BLaER1 treated with 17β-estradiol and CSF1 and Interleukin-3, amounts not matched to agents 10 nM and 100 nM (cell line): ENCODE data around the gene GPR21.
A peak's percentile ranks its signal among the peaks of the same experiment; 100 is the strongest.

Experiments used
- H3K27ac ChIP-seq, 11 experiments: shearing (Covaris generic); formaldehyde crosslinking; 2 replicates each; pipeline ENCODE4 v1.8.1; 2022
- H3K27me3 ChIP-seq, 11 experiments: shearing (Covaris generic); formaldehyde crosslinking; 2 replicates each; pipeline ENCODE4 v1.8.1; 2022
- H3K36me3 ChIP-seq, 11 experiments: shearing (Covaris generic); formaldehyde crosslinking; 2 replicates each; pipeline ENCODE4 v1.8.1; 2022
- H3K4me1 ChIP-seq, 10 experiments: shearing (Covaris generic); formaldehyde crosslinking; 2 replicates each; pipeline ENCODE4 v1.8.1; 2022
- H3K4me2 ChIP-seq, 11 experiments: shearing (Covaris generic); formaldehyde crosslinking; 2 replicates each; pipeline ENCODE4 v1.8.1; 2022
- H3K4me3 ChIP-seq, 10 experiments: shearing (Covaris generic); formaldehyde crosslinking; 2 replicates each; pipeline ENCODE4 v1.8.1; 2022
- H3K9ac ChIP-seq, 11 experiments: shearing (Covaris generic); formaldehyde crosslinking; 2 replicates each; pipeline ENCODE4 v1.8.1; 2022
- H3K9me3 ChIP-seq, 11 experiments: shearing (Covaris generic); formaldehyde crosslinking; replicated peaks in 1 of 11; 2 replicates each; pipeline ENCODE4 v1.8.1; 2022
- H4K20me1 ChIP-seq, 11 experiments: shearing (Covaris generic); formaldehyde crosslinking; 2 replicates each; pipeline ENCODE4 v1.8.1; 2022
- Cebpa-rat ChIP-seq, 11 experiments: shearing (Covaris generic); IDR thresholded peaks; 2 replicates each; pipeline ENCODE4 v1.8.1; 2022

Gene GPR21

GRCh38 chr9:123002754-123003153 lies 30.7 kb upstream of the GPR21 start:
- no peaks in the 10 kb centered on the region for H3K27me3 ChIP-seq

GRCh38 chr9:123003466-123003865 lies 30.0 kb upstream of the GPR21 start:
- Histone ChIP-seq H3K4me1 (peaks cover 0 to 18% (median 2%) of the 10 kb centered on the region in 10 experiments; a peak in 8 of 20 replicates), H3K36me3 (peaks cover 66 to 85% (median 77%) of the 10 kb centered on the region in 11 experiments), H3K4me3 (no peak overlapping the region), H3K9ac (no peak overlapping the region), H3K4me2 (peak overlapping the region in 1 of 11 experiments; percentile 54; a peak in 3 of 22 replicates), H3K27me3 (no peaks in the 10 kb centered on the region), H4K20me1 (no peaks in the 10 kb centered on the region), H3K27ac (no peak overlapping the region), H3K9me3 (no peaks in the 10 kb centered on the region)
- TF ChIP-seq Cebpa-rat (IDR thresholded peaks at IDR 0.05): no peak

More at GRCh38 chr9:123002754-123003153, 30.7 kb upstream of the GPR21 start:
- TF ChIP-seq Cebpa-rat (IDR thresholded peaks at IDR 0.05): no peak
- Histone ChIP-seq H3K9ac (peak overlapping the region in 1 of 11 experiments; percentile 29; a peak in 1 of 22 replicates), H3K9me3 (no peaks in the 10 kb centered on the region), H3K27ac (peak overlapping the region in 2 of 11 experiments; percentile 30 to 42; a peak in 3 of 22 replicates), H3K4me1 (peaks cover 0 to 18% (median 3%) of the 10 kb centered on the region in 10 experiments; a peak in 17 of 20 replicates), H3K4me2 (peak overlapping the region in 3 of 11 experiments; percentile 46 to 62 (median 54); a peak in 5 of 22 replicates), H3K36me3 (peaks cover 67 to 86% (median 78%) of the 10 kb centered on the region in 11 experiments), H3K4me3 (no peak overlapping the region), H4K20me1 (no peaks in the 10 kb centered on the region)

- Histone ChIP-seq H3K27me3 (no peaks in the 10 kb centered on the region), H3K36me3 (peaks cover 54 to 85% (median 73%) of the 10 kb centered on the region in 11 experiments), H3K9me3 (no peaks in the 10 kb centered on the region), H3K9ac (no peak overlapping the region), H4K20me1 (no peaks in the 10 kb centered on the region), H3K27ac (no peak overlapping the region), H3K4me1 (peaks cover 0 to 18% (median 2%) of the 10 kb centered on the region in 10 experiments; a peak in 8 of 20 replicates), H3K4me2 (no peak overlapping the region), H3K4me3 (no peak overlapping the region)
- TF ChIP-seq Cebpa-rat (IDR thresholded peaks at IDR 0.05): no peak
Observed at GRCh38 chr9:123005964-123006363, 27.5 kb upstream of the GPR21 start.

- no peaks in the 10 kb centered on the region for H4K20me1 ChIP-seq
- no peak overlapping the region for H3K27ac ChIP-seq
- H3K9me3 ChIP-seq: no peaks in the 10 kb centered on the region
- no peak overlapping the region for H3K4me3 ChIP-seq
- peaks cover 55 to 85% (median 74%) of the 10 kb centered on the region in 11 experiments for H3K36me3 ChIP-seq
- H3K4me2 ChIP-seq: no peak overlapping the region
- TF ChIP-seq Cebpa-rat (IDR thresholded peaks at IDR 0.05): no peak
- no peaks in the 10 kb centered on the region for H3K27me3 ChIP-seq
- H3K9ac ChIP-seq: no peak overlapping the region
- H3K4me1 ChIP-seq: peaks cover 0 to 14% (median 2%) of the 10 kb centered on the region in 10 experiments; a peak in 8 of 20 replicates
Observed at GRCh38 chr9:123007269-123007668, 26.2 kb upstream of the GPR21 start.

- Histone ChIP-seq H3K9ac (no peak overlapping the region), H3K4me2 (no peak overlapping the region), H3K27ac (no peak overlapping the region), H3K9me3 (peaks cover 2 to 14% (median 8%) of the 10 kb centered on the region in 11 experiments; a peak in 19 of 22 replicates), H3K36me3 (peaks cover 67 to 97% (median 89%) of the 10 kb centered on the region in 11 experiments), H3K4me3 (no peak overlapping the region), H3K4me1 (no peaks in the 10 kb centered on the region), H4K20me1 (no peaks in the 10 kb centered on the region), H3K27me3 (no peaks in the 10 kb centered on the region)
- no peak for TF ChIP-seq Cebpa-rat (IDR thresholded peaks at IDR 0.05)
Observed at GRCh38 chr9:123008909-123009308, 24.6 kb upstream of the GPR21 start.

- Histone ChIP-seq H3K4me2 (no peak overlapping the region), H3K27ac (no peak overlapping the region), H3K4me1 (no peaks in the 10 kb centered on the region), H4K20me1 (no peaks in the 10 kb centered on the region; a peak in 1 of 22 replicates), H3K9me3 (peaks cover 9 to 25% (median 17%) of the 10 kb centered on the region in 11 experiments; a peak in 21 of 22 replicates), H3K36me3 (peaks cover 71 to 99% (median 92%) of the 10 kb centered on the region in 11 experiments), H3K27me3 (no peaks in the 10 kb centered on the region), H3K4me3 (no peak overlapping the region), H3K9ac (no peak overlapping the region)
- TF ChIP-seq Cebpa-rat (IDR thresholded peaks at IDR 0.05): no peak
Observed at GRCh38 chr9:123011380-123011779, 22.1 kb upstream of the GPR21 start.

- Histone ChIP-seq H3K4me1 (no peaks in the 10 kb centered on the region), H3K4me2 (no peak overlapping the region), H3K9ac (no peak overlapping the region), H3K9me3 (peaks cover 9 to 25% (median 17%) of the 10 kb centered on the region in 11 experiments; a peak in 21 of 22 replicates), H3K4me3 (no peak overlapping the region), H4K20me1 (no peaks in the 10 kb centered on the region; a peak in 1 of 22 replicates), H3K27ac (no peak overlapping the region), H3K36me3 (peaks cover 72 to 99% (median 92%) of the 10 kb centered on the region in 11 experiments), H3K27me3 (no peaks in the 10 kb centered on the region)
- no peak for TF ChIP-seq Cebpa-rat (IDR thresholded peaks at IDR 0.05)
Observed at GRCh38 chr9:123011878-123012528, 21.5 kb upstream of the GPR21 start.

GRCh38 chr9:123016631-123017030 lies 16.8 kb upstream of the GPR21 start:
- TF ChIP-seq Cebpa-rat (IDR thresholded peaks at IDR 0.05): no peak
- peaks cover 0 to 9% (median 0%) of the 10 kb centered on the region in 11 experiments; a peak in 2 of 22 replicates for H4K20me1 ChIP-seq
- no peak overlapping the region for H3K4me2 ChIP-seq
- H3K36me3 ChIP-seq: peaks cover 73 to 100% (median 89%) of the 10 kb centered on the region in 11 experiments
- H3K4me3 ChIP-seq: no peak overlapping the region
- H3K4me1 ChIP-seq: no peaks in the 10 kb centered on the region
- peaks cover 9 to 25% (median 17%) of the 10 kb centered on the region in 11 experiments; a peak in 21 of 22 replicates for H3K9me3 ChIP-seq
- no peaks in the 10 kb centered on the region for H3K27me3 ChIP-seq
- H3K9ac ChIP-seq: no peak overlapping the region
- no peak overlapping the region for H3K27ac ChIP-seq

- Histone ChIP-seq H3K27ac (no peak overlapping the region), H3K4me1 (no peaks in the 10 kb centered on the region), H3K9ac (no peak overlapping the region), H3K4me2 (no peak overlapping the region), H3K4me3 (no peak overlapping the region), H3K9me3 (no peaks in the 10 kb centered on the region), H3K27me3 (no peaks in the 10 kb centered on the region), H3K36me3 (peaks cover 38 to 97% (median 67%) of the 10 kb centered on the region in 11 experiments), H4K20me1 (peaks cover 0 to 9% (median 0%) of the 10 kb centered on the region in 11 experiments; a peak in 2 of 22 replicates)
- TF ChIP-seq Cebpa-rat (IDR thresholded peaks at IDR 0.05): no peak
Observed at GRCh38 chr9:123020796-123021195, 12.7 kb upstream of the GPR21 start.
